IMR-90 (cell line): ENCODE results near the gene FCHSD2. TPM values are rescaled to one million over a fixed set of nuclear protein-coding genes. Genes with fewer than 3 reads are reported as not detected.

Source experiments
- ATAC-seq: fragments of 200-7000 bp; cut with Tn5 transposase; 2 replicates; pipeline ENCODE4 v1.9.1; 2020; ENCODE audit warnings: low read depth, mild to moderate bottlenecking, moderate library complexity
- BruUV-seq: library from RNA; stranded (reverse); fragments of 400-500 nt; replicated peaks from 2 replicates; lab custom pipeline; 2021; lab: Mats Ljungman, UMichigan
- CTCF ChIA-PET: fragments of 300-600 bp; formaldehyde crosslinking; extraction: SDS; loops from one replicate; lab custom pipeline; 2021; ENCODE audit warnings: antibody characterized with exemption; lab: Yijun Ruan, JAX
- POLR2A ChIA-PET: fragments of 300-600 bp; sonication (Branson Sonifier 250); formaldehyde crosslinking; loops from one replicate; lab custom pipeline; 2022; ENCODE audit warnings: antibody characterized with exemption; ENCODE audit not compliant: unreplicated experiment; lab: Charles Lee
- DNase-seq: peaks from one replicate; pipeline ENCODE4 v3.0.0; 2013
- H2AFZ ChIP-seq: replicated peaks from 2 replicates; pipeline ENCODE3; 2013; ENCODE audit warnings: low read length, mild to moderate bottlenecking; ENCODE audit not compliant: poor library complexity
- H2AK5ac ChIP-seq: 2 replicates; pipeline ENCODE4 v1.6.1; 2013; ENCODE audit warnings: low read depth, low read length, inconsistent platforms
- H2AK9ac ChIP-seq: replicated peaks from 2 replicates; pipeline ENCODE3; 2013; ENCODE audit warnings: mild to moderate bottlenecking, low read depth, low read length, moderate library complexity; ENCODE audit not compliant: poor library complexity
- H2BK120ac ChIP-seq: 2 replicates; pipeline ENCODE4 v1.6.1; 2013; ENCODE audit warnings: low read depth, low read length, inconsistent platforms
- H2BK15ac ChIP-seq: 3 replicates; pipeline ENCODE4 v1.6.1; 2013; ENCODE audit warnings: low read depth, low read length, inconsistent platforms
- H2BK20ac ChIP-seq: 2 replicates; pipeline ENCODE4 v1.6.1; 2013; ENCODE audit warnings: low read depth, mild to moderate bottlenecking, inconsistent platforms, low read length, moderate library complexity
- H2BK5ac ChIP-seq: 2 replicates; pipeline ENCODE4 v1.6.1; 2013; ENCODE audit warnings: mild to moderate bottlenecking, low read depth, low read length, inconsistent platforms; ENCODE audit not compliant: poor library complexity, severe bottlenecking
- H3K14ac ChIP-seq: replicated peaks from 2 replicates; pipeline ENCODE4 v1.6.1; 2013; ENCODE audit warnings: low read depth, low read length, inconsistent platforms
- H3K18ac ChIP-seq: 2 replicates; pipeline ENCODE4 v1.6.1; 2013; ENCODE audit warnings: low read depth, low read length, control low read depth
- H3K23ac ChIP-seq: 2 replicates; pipeline ENCODE4 v1.6.1; 2013; ENCODE audit warnings: low read depth, low read length, inconsistent platforms
- H3K27ac ChIP-seq: 2 replicates; pipeline ENCODE4 v1.5.1; 2013; ENCODE audit warnings: mild to moderate bottlenecking, control low read depth, low read length; ENCODE audit not compliant: insufficient read depth
- H3K27me3 ChIP-seq: 2 replicates; pipeline ENCODE4 v1.6.1; 2013; ENCODE audit warnings: low read length; ENCODE audit not compliant: control insufficient read depth, insufficient read depth
- H3K36me3 ChIP-seq: 2 replicates; pipeline ENCODE4 v1.6.1; 2013; ENCODE audit warnings: low read length, mixed read lengths; ENCODE audit not compliant: control insufficient read depth, insufficient read depth
- H3K4ac ChIP-seq: 2 replicates; pipeline ENCODE4 v1.6.1; 2013; ENCODE audit warnings: low read depth, low read length, inconsistent platforms
- H3K4me1 ChIP-seq: 2 replicates; pipeline ENCODE4 v1.6.1; 2013; ENCODE audit warnings: low read length, mixed read lengths; ENCODE audit not compliant: control insufficient read depth, insufficient read depth
- H3K4me2 ChIP-seq: 2 replicates; pipeline ENCODE4 v1.6.1; 2013; ENCODE audit warnings: low read depth, mild to moderate bottlenecking, control low read depth, low read length, moderate library complexity
- H3K4me3 ChIP-seq: 2 replicates; pipeline ENCODE4 v1.5.1; 2013; ENCODE audit warnings: low read depth, mild to moderate bottlenecking, control low read depth, low read length, moderate library complexity; ENCODE audit not compliant: insufficient read depth
- H3K56ac ChIP-seq: 2 replicates; pipeline ENCODE4 v1.6.1; 2013; ENCODE audit warnings: low read length, inconsistent platforms; ENCODE audit not compliant: insufficient read depth; ENCODE audit errors: extremely low read depth
- H3K79me1 ChIP-seq, 2 experiments: 2 replicates each; pipeline ENCODE4 v1.6.1; 2013; ENCODE audit warnings: low read length in 2 of 2, inconsistent platforms in 1 of 2, low read depth in 1 of 2
- H3K9ac ChIP-seq: 2 replicates; pipeline ENCODE4 v1.6.1; 2013; ENCODE audit warnings: low read depth, low read length, control low read depth
- H3K9me1 ChIP-seq: 2 replicates; pipeline ENCODE4 v1.6.1; 2013; ENCODE audit warnings: low read length, inconsistent platforms; ENCODE audit not compliant: insufficient read depth
- H3K9me3 ChIP-seq: 2 replicates; pipeline ENCODE4 v1.6.1; 2013; ENCODE audit warnings: low read length; ENCODE audit not compliant: control insufficient read depth, insufficient read depth
- H4K20me1 ChIP-seq: 2 replicates; pipeline ENCODE4 v1.6.1; 2013; ENCODE audit warnings: low read length, inconsistent platforms; ENCODE audit not compliant: insufficient read depth
- H4K5ac ChIP-seq: 2 replicates; pipeline ENCODE4 v1.6.1; 2013; ENCODE audit warnings: mild to moderate bottlenecking, low read depth, low read length, control low read depth
- H4K8ac ChIP-seq, 2 experiments: 2 replicates each; pipeline ENCODE4 v1.6.1; 2013; ENCODE audit warnings: low read depth in 2 of 2, low read length in 2 of 2, control low read depth in 1 of 2, inconsistent platforms in 1 of 2
- H4K91ac ChIP-seq: 2 replicates; pipeline ENCODE4 v1.6.1; 2013; ENCODE audit warnings: low read depth, low read length, inconsistent platforms; ENCODE audit not compliant: insufficient read depth
- BHLHE40 ChIP-seq: fragments of 150-350 bp; IDR thresholded peaks from 2 replicates; pipeline ENCODE4 v1.6.1; 2016; ENCODE audit warnings: mild to moderate bottlenecking, low read depth, low read length
- CTCF ChIP-seq: conservative IDR thresholded peaks from 2 replicates; pipeline ENCODE4 v1.5.1; 2012; ENCODE audit warnings: mild to moderate bottlenecking, low read depth, low read length, improper control_type of control experiment
- FOS ChIP-seq: fragments of 150-350 bp; IDR thresholded peaks from 2 replicates; pipeline ENCODE4 v1.6.1; 2016; ENCODE audit warnings: low read depth, low read length
- MAFK ChIP-seq: IDR thresholded peaks from 2 replicates; pipeline ENCODE4 v1.6.1; 2012; ENCODE audit warnings: low read depth, low read length, improper control_type of control experiment
- MAZ ChIP-seq: IDR thresholded peaks from 2 replicates; pipeline ENCODE4 v1.6.1; 2012; ENCODE audit warnings: low read depth, mild to moderate bottlenecking, low read length, improper control_type of control experiment, moderate library complexity, borderline replicate concordance
- MXI1 ChIP-seq: IDR thresholded peaks from 2 replicates; pipeline ENCODE4 v1.6.1; 2012; ENCODE audit warnings: low read depth, mild to moderate bottlenecking, low read length, moderate library complexity, borderline replicate concordance
- NFE2L2 ChIP-seq: fragments of 150-350 bp; IDR thresholded peaks from 2 replicates; pipeline ENCODE4 v1.6.1; 2016; ENCODE audit warnings: low read depth, mild to moderate bottlenecking, low read length
- RAD21 ChIP-seq: IDR thresholded peaks from 2 replicates; pipeline ENCODE4 v1.6.1; 2012; ENCODE audit warnings: low read length, improper control_type of control experiment
- RCOR1 ChIP-seq: IDR thresholded peaks from 2 replicates; pipeline ENCODE4 v1.6.1; 2012; ENCODE audit warnings: mild to moderate bottlenecking, low read length, improper control_type of control experiment; ENCODE audit not compliant: insufficient replicate concordance
- RFX5 ChIP-seq: IDR thresholded peaks from 2 replicates; pipeline ENCODE4 v1.8.0; 2012; ENCODE audit warnings: low read depth, mild to moderate bottlenecking, low read length, moderate library complexity
- SMC3 ChIP-seq: fragments of 150-350 bp; IDR thresholded peaks from 2 replicates; pipeline ENCODE4 v1.6.1; 2016; ENCODE audit warnings: low read depth, mild to moderate bottlenecking, antibody characterized with exemption, low read length, moderate library complexity
- USF2 ChIP-seq: fragments of 150-350 bp; IDR thresholded peaks from 2 replicates; pipeline ENCODE4 v1.6.1; 2017; ENCODE audit warnings: mild to moderate bottlenecking, antibody characterized with exemption, low read length, low read depth
- WGBS, 2 experiments: methylation state at CpG; one replicate each; pipeline versions ENCODE4 v1.1.5 to v1.1.7; 2013; ENCODE audit warnings: missing lambda C conversion rate in 2 of 2; ENCODE audit not compliant: insufficient read length in 1 of 2; ENCODE audit errors: extremely low coverage in 2 of 2; 5-methylcytosine and 5-hydroxymethylcytosine counted together
- dilution Hi-C: fragments of 300-500 bp; cut with HindIII; formaldehyde crosslinking; loops from one replicate; pipeline ENCODE4 v1.14.3; 2018; ENCODE audit warnings: low sequenced_read_pairs; ENCODE audit not compliant: unreplicated experiment
- in situ Hi-C: fragments of 300-500 bp; cut with MboI; formaldehyde crosslinking; loops from 3 replicates; pipeline ENCODE4 v1.14.3; 2019; ENCODE audit warnings: low sequenced_read_pairs, inconsistent platforms, mixed read lengths
- intact Hi-C: fragments of 100-400 bp; cut with micrococcal nuclease; formaldehyde crosslinking; loops from 2 replicates; pipeline ENCODE4 v1.10.0; 2022
- polyA plus RNA-seq, 3 experiments: library from polyadenylated mRNA; depleted of rRNA; stranded (reverse); fragments of >200 nt; gene quantifications; 2 replicates each; pipeline ENCODE4 v1.2.3, GENCODE V29; 2012; ENCODE audit warnings: low replicate concordance in 1 of 3
- total RNA-seq: library from RNA; depleted of rRNA; stranded (reverse); fragments of >200 nt; gene quantifications from 2 replicates; pipeline ENCODE4 v1.2.3, GENCODE V29; 2012

Gene FCHSD2
- total and polyA plus RNA-seq, 2 of the 4 experiments (the other 2 are of a cell fraction), result 5.9 to 18.7 TPM

GRCh38 chr11:73053964-73054363, 88.2 kb downstream of the FCHSD2 start:
- no peak overlapping the region for H2AFZ ChIP-seq
- H3K56ac ChIP-seq, result no peak overlapping the region
- ChIA-PET CTCF (no interaction called here), POLR2A (no interaction called here)
- no peak overlapping the region for H4K91ac ChIP-seq
- H3K18ac ChIP-seq, result no peak overlapping the region
- H3K36me3 ChIP-seq, result no peaks in the 10 kb centered on the region
- H3K4me2 ChIP-seq, result no peak overlapping the region
- no peak overlapping the region for H3K9ac ChIP-seq
- no peak overlapping the region for H4K8ac ChIP-seq
- in situ Hi-C loops (no loop called here), intact Hi-C loops (no loop called here), dilution Hi-C loops (no loop called here)
- no peak overlapping the region for H2AK9ac ChIP-seq
- TF ChIP-seq SMC3 (no peak), RCOR1 (no peak), CTCF (no peak), BHLHE40 (no peak), FOS (no peak), MAZ (no peak), NFE2L2 (no peak), MXI1 (no peak), MAFK (no peak), RFX5 (no peak), USF2 (no peak), RAD21 (no peak)
- H3K79me1 ChIP-seq, result peaks cover 22 to 49% of the 10 kb centered on the region in 2 experiments; a peak in 3 of 4 replicates
- H3K4me3 ChIP-seq, result no peak overlapping the region
- H3K9me1 ChIP-seq, result peaks cover 7% of the 10 kb centered on the region
- H3K4ac ChIP-seq, result no peak overlapping the region
- H3K9me3 ChIP-seq, result no peaks in the 10 kb centered on the region
- H2BK15ac ChIP-seq, result no peak overlapping the region
- H2BK20ac ChIP-seq, result no peak overlapping the region
- H2BK120ac ChIP-seq, result no peak overlapping the region
- DNase-seq (no peak), ATAC-seq (no peak)
- no CpG with 5 or more reads among the region's 1 CpG for WGBS, 2 experiments
- H3K27ac ChIP-seq, result no peak overlapping the region
- H3K4me1 ChIP-seq, result no peaks in the 10 kb centered on the region
- H3K23ac ChIP-seq, result no peak overlapping the region
- no peak overlapping the region for H4K5ac ChIP-seq
- no peak overlapping the region for H2BK5ac ChIP-seq
- peaks cover 7% of the 10 kb centered on the region; the same call in 1 of the 2 replicates for H4K20me1 ChIP-seq
- no peak overlapping the region for H3K14ac ChIP-seq
- H3K27me3 ChIP-seq, result no peaks in the 10 kb centered on the region
- H2AK5ac ChIP-seq, result no peak overlapping the region
- BruUV-seq, result no TSS peak
